ENCODE results near the gene CLEC2L. TPM values are rescaled to one million over a fixed set of nuclear protein-coding genes. Genes with fewer than 3 reads are reported as not detected.

The CLEC2L gene
- total RNA-seq, 2 donors from 2014 or later = not detected

DNA sequence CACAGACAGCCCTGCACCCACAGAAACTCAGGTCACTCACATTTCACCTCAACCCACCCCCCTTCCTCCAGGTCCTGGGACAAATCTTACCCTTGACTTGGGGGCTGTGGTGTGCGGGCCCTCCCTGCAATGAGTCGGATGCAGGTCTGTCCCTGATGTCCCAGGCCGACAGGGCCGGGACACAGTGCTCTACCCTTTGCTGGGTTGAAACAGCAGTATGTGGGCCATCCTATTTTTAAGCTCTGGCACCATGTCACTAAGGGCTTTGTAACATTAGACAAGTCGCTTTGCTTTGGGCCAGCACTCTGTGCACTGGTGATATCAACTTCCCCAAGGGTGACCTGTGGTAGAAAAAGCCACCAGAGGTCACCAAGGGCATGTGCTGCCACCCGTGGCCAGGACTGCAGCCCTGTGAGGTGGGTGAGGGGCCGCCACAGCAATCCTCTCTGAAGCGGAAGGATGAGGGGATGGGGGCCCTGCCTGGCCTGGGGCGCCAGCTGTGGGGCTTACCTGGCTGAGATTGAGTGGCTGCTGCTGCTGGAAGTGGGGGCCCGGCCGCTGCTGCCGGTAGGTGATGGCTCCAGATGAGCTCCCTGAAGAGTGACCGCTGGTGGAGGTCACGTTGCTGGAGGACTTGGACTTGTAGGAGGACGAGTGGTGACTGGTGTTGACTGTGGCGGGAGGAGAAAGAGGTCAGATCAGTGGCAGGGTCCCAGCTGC is 51.3 kb downstream of the CLEC2L start:
- H3K4me3 ChIP-seq = no peak overlapping the region
- TF ChIP-seq, protein P1, sequence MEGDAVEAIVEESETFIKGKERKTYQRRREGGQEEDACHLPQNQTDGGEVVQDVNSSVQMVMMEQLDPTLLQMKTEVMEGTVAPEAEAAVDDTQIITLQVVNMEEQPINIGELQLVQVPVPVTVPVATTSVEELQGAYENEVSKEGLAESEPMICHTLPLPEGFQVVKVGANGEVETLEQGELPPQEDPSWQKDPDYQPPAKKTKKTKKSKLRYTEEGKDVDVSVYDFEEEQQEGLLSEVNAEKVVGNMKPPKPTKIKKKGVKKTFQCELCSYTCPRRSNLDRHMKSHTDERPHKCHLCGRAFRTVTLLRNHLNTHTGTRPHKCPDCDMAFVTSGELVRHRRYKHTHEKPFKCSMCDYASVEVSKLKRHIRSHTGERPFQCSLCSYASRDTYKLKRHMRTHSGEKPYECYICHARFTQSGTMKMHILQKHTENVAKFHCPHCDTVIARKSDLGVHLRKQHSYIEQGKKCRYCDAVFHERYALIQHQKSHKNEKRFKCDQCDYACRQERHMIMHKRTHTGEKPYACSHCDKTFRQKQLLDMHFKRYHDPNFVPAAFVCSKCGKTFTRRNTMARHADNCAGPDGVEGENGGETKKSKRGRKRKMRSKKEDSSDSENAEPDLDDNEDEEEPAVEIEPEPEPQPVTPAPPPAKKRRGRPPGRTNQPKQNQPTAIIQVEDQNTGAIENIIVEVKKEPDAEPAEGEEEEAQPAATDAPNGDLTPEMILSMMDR (IDR thresholded peaks at IDR 0.05) = no peak
- peak overlapping the region; percentile 10 to 33 for H3K27ac ChIP-seq
- no peaks in the 10 kb centered on the region for H3K27me3 ChIP-seq
- no peak for DNase-seq (ENCODE audit: low spot score)
- H3K36me3 ChIP-seq = peaks cover 68% of the 10 kb centered on the region
- no peaks in the 10 kb centered on the region for H3K9me3 ChIP-seq
- H3K4me1 ChIP-seq = peaks cover 0 to 10% of the 10 kb centered on the region in 2 donors

DNA sequence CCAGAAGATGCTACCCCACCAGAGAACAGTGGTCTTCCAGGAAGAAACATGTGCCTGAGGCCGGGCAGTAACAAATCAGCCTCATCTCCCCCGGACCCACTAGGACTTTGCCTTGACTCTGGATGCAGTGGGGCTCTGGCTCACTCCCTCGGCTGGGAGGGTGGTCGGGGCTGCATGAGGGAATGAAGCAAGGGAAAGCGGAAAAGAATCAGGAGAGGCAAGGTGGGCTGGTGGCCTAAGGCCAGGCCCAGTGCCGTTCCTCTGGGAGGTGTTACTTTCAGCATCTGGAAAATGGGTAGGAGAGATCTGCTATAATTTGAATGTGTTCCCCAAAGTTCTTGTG is 51.8 kb downstream of the CLEC2L start:
- Histone ChIP-seq H3K36me3 (peaks cover 70% of the 10 kb centered on the region), H3K4me3 (no peak overlapping the region), H3K27ac (peak overlapping the region in 1 of 2 donors; percentile 33), H3K4me1 (peaks cover 0 to 10% of the 10 kb centered on the region in 2 donors), H3K9me3 (no peaks in the 10 kb centered on the region), H3K27me3 (no peaks in the 10 kb centered on the region)
- no peak for DNase-seq (ENCODE audit: low spot score)
- TF ChIP-seq, protein P1 (IDR thresholded peaks at IDR 0.05) = no peak

DNA sequence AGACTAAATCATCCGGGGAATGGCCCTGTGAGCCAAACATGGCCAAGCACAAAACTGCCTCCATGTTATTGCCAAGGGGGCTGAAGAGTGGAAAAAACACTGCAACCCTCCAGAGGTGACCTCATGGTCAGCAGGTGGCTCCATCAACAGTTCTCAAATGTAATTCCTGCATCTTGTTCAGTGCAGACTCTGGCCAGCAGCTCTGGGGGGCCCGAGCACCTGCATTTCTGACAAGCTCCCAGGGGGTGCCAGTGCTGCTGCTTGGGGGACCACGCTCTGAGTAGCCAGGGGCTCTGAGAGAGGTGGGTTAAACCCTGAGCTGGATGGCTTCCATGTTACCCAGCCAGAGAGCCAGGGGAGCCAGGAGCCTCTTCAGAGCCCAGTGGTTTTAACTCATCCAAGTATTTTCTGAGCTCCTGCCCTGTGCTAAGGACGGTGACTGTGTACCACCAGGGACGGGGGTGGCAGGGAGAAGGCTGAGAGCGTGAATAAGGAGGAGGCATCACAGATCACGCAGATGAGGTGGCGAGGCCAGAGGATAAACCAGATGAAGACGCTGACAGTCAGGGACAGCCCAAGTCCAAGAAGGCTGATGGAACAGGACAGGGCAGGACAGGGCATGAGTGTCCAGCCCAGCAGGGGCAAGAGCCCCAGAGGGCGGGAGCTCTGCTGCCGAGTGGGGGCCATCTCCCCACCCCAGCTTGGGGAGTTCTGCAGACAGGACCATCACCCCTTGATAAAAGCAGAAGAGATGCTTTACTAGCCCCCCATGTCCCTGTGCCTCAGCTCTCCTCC is 52.9 kb downstream of the CLEC2L start:
- DNase-seq (ENCODE audit: low spot score) = peak; percentile 38
- TF ChIP-seq, protein P1 (IDR thresholded peaks at IDR 0.05) = no peak
- Histone ChIP-seq H3K4me3 (no peak overlapping the region), H3K27me3 (no peaks in the 10 kb centered on the region), H3K4me1 (peaks cover 0 to 10% of the 10 kb centered on the region in 2 donors), H3K9me3 (no peaks in the 10 kb centered on the region), H3K36me3 (peaks cover 76% of the 10 kb centered on the region), H3K27ac (no peak overlapping the region)

DNA sequence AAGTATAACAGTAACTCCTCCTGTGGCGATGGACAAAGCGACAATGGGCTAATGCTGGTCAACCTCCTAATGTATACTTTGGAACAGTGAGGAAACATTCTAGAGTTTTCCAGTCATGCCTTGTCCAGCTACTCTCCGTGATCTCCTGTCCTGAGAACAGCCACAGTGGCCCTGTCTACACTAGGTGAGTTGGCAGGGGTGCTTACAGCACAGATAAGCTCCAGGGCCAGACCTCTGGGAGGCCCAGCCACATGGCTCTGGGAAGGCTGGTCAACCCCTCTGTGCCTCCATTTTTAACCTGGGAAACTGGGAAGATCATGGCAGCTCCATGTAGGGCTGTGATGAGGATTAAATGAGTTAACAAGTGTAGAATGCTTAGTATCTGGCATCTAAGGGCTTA is 57.0 kb downstream of the CLEC2L start:
- Histone ChIP-seq H3K4me1 (no peaks in the 10 kb centered on the region), H3K27ac (no peak overlapping the region), H3K36me3 (peaks cover 77% of the 10 kb centered on the region), H3K9me3 (no peaks in the 10 kb centered on the region), H3K27me3 (no peaks in the 10 kb centered on the region), H3K4me3 (no peak overlapping the region)
- TF ChIP-seq, protein P1 (IDR thresholded peaks at IDR 0.05) = no peak
- peak; percentile 18 for DNase-seq (ENCODE audit: low spot score)

DNA sequence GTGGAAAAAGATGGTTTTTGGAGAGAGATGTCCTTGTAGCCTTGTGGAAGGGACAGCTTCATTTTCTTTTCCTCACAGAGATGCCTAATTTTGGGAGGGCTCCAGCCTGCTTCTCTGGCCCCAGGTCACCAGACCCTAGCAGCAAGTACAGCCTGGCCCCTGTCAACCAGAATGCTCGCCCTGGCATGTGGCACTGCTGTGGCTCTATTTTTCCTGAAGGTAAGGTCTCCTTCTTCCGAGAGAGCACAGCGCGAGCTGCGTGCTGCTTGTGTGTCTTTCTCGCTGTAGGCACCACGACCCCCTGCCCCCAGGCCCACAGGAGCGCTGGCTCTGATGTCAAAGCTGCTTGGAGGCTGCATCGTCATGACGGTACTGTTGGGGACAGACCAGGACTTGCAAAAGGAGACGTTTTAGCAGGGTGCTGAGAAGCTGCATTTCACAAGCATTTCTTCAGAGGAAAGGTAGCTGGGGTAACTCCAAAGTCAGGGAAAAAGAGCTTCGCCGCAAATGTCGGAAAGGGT is 58.7 kb downstream of the CLEC2L start:
- no peaks in the 10 kb centered on the region for H3K27me3 ChIP-seq
- no peaks in the 10 kb centered on the region for H3K4me1 ChIP-seq
- no peaks in the 10 kb centered on the region for H3K9me3 ChIP-seq
- peaks cover 79% of the 10 kb centered on the region for H3K36me3 ChIP-seq
- TF ChIP-seq, protein P1 (IDR thresholded peaks at IDR 0.05) = no peak
- peak; percentile 43 for DNase-seq (ENCODE audit: low spot score)
- H3K27ac ChIP-seq = no peak overlapping the region
- H3K4me3 ChIP-seq = no peak overlapping the region

All from right atrium auricular region (tissue), 2 donors.